SH-SY5Y (cell line): ENCODE results near the gene MOV10L1.

Source experiments
- GATA2 ChIP-seq: IDR thresholded peaks from 2 replicates; pipeline ENCODE4 v1.6.1; 2011; ENCODE audit warnings: mild to moderate bottlenecking, low read depth, low read length
- GATA3 ChIP-seq: IDR thresholded peaks from 2 replicates; pipeline ENCODE4 v1.6.1; 2011; ENCODE audit warnings: low read depth, mild to moderate bottlenecking, low read length, moderate library complexity

MOV10L1 gene

GRCh38 chr22:50067244-50067643 is 22.6 kb upstream of the MOV10L1 start:
- TF ChIP-seq GATA3 (no peak), GATA2 (no peak)

GRCh38 chr22:50068096-50068495 is 21.7 kb upstream of the MOV10L1 start:
- TF ChIP-seq GATA3 (no peak), GATA2 (no peak)

GRCh38 chr22:50070366-50070765 is 19.4 kb upstream of the MOV10L1 start:
- TF ChIP-seq GATA2 (no peak), GATA3 (no peak)

GRCh38 chr22:50071432-50072166 is 18.2 kb upstream of the MOV10L1 start:
- TF ChIP-seq GATA2 (no peak), GATA3 (no peak)

- no peak for TF ChIP-seq GATA2
- no peak for TF ChIP-seq GATA3
Observed at GRCh38 chr22:50072167-50072555, 17.6 kb upstream of the MOV10L1 start.

- no peak for TF ChIP-seq GATA3
- no peak for TF ChIP-seq GATA2
Observed at GRCh38 chr22:50072714-50073538, 16.9 kb upstream of the MOV10L1 start.

- TF ChIP-seq GATA2, result no peak
- no peak for TF ChIP-seq GATA3
Observed at GRCh38 chr22:50074056-50074455, 15.8 kb upstream of the MOV10L1 start.

- TF ChIP-seq GATA3, result no peak
Observed at GRCh38 chr22:50074551-50075530, 15.0 kb upstream of the MOV10L1 start.

GRCh38 chr22:50076646-50077535 is 12.9 kb upstream of the MOV10L1 start:
- no peak for TF ChIP-seq GATA3
- TF ChIP-seq GATA2, result no peak

- TF ChIP-seq GATA2 (no peak), GATA3 (no peak)
Observed at GRCh38 chr22:50078246-50078645, 11.6 kb upstream of the MOV10L1 start.

GRCh38 chr22:50078761-50079160 is 11.0 kb upstream of the MOV10L1 start:
- TF ChIP-seq GATA2, result no peak
- no peak for TF ChIP-seq GATA3

GRCh38 chr22:50080077-50080465 is 9.7 kb upstream of the MOV10L1 start:
- TF ChIP-seq GATA3 (no peak), GATA2 (no peak)
